ENCODE data around the gene ADCY5.

DNA sequence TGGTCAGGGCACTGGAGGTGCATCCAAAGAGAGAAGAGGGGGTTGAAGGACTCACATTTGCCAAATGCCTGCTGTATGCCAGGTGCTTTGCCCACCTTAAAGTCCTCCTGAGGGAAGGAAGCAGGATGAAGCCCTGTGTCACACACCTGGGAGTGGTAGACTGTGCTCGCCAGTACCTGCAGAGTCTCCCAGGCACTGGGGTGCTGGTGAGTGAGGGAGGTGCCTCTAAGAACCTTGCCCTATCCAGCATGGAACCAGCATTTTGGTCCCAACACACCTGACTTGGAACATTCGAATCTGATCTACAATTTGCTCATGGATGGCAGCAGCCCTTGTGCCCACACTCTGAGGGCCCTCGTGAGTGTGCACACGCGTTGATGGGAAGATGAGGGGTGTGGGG, 170.4 kb downstream of the ADCY5 start:
- no peak for TF ChIP-seq POLR2A (IDR thresholded peaks at IDR 0.05; ENCODE audit: borderline replicate concordance, extremely low read depth, insufficient read depth, insufficient read length)
- TF ChIP-seq, protein P1, sequence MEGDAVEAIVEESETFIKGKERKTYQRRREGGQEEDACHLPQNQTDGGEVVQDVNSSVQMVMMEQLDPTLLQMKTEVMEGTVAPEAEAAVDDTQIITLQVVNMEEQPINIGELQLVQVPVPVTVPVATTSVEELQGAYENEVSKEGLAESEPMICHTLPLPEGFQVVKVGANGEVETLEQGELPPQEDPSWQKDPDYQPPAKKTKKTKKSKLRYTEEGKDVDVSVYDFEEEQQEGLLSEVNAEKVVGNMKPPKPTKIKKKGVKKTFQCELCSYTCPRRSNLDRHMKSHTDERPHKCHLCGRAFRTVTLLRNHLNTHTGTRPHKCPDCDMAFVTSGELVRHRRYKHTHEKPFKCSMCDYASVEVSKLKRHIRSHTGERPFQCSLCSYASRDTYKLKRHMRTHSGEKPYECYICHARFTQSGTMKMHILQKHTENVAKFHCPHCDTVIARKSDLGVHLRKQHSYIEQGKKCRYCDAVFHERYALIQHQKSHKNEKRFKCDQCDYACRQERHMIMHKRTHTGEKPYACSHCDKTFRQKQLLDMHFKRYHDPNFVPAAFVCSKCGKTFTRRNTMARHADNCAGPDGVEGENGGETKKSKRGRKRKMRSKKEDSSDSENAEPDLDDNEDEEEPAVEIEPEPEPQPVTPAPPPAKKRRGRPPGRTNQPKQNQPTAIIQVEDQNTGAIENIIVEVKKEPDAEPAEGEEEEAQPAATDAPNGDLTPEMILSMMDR (IDR thresholded peaks at IDR 0.05 in 2 of 3, conservative IDR thresholded peaks at IDR 0.05 in 1 of 3; ENCODE audit: borderline replicate concordance in 1 of 3, insufficient read depth in 1 of 3, low read depth in 2 of 3, low read length in 2 of 3): no peak
- no peak for TF ChIP-seq RAD21 (IDR thresholded peaks at IDR 0.05; ENCODE audit: low read depth)
- no peak for TF ChIP-seq SP1 (IDR thresholded peaks at IDR 0.05; ENCODE audit: low read depth)
- TF ChIP-seq EZH2phosphoT487 (IDR thresholded peaks at IDR 0.05; ENCODE audit: borderline replicate concordance): no peak
- no peak for TF ChIP-seq POLR2AphosphoS5 (IDR thresholded peaks at IDR 0.05; ENCODE audit: low read depth, low read length)
- no peak for TF ChIP-seq ZNF274 (IDR thresholded peaks at IDR 0.05; ENCODE audit: low read depth, low read length)
- TF ChIP-seq, protein P2, sequence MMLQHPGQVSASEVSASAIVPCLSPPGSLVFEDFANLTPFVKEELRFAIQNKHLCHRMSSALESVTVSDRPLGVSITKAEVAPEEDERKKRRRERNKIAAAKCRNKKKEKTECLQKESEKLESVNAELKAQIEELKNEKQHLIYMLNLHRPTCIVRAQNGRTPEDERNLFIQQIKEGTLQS (IDR thresholded peaks at IDR 0.05): no peak
